ENCODE measurements around the gene P3H3.

- TF ChIP-seq, protein P1, sequence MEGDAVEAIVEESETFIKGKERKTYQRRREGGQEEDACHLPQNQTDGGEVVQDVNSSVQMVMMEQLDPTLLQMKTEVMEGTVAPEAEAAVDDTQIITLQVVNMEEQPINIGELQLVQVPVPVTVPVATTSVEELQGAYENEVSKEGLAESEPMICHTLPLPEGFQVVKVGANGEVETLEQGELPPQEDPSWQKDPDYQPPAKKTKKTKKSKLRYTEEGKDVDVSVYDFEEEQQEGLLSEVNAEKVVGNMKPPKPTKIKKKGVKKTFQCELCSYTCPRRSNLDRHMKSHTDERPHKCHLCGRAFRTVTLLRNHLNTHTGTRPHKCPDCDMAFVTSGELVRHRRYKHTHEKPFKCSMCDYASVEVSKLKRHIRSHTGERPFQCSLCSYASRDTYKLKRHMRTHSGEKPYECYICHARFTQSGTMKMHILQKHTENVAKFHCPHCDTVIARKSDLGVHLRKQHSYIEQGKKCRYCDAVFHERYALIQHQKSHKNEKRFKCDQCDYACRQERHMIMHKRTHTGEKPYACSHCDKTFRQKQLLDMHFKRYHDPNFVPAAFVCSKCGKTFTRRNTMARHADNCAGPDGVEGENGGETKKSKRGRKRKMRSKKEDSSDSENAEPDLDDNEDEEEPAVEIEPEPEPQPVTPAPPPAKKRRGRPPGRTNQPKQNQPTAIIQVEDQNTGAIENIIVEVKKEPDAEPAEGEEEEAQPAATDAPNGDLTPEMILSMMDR (IDR thresholded peaks at IDR 0.05 in 4 of 5, conservative IDR thresholded peaks at IDR 0.05 in 1 of 5) = no peak
- TF ChIP-seq POLR2A (IDR thresholded peaks at IDR 0.05) = no peak
Observed at GRCh38 chr12:6849976-6850560, 21.9 kb downstream of the P3H3 start.
